Measurements from ENCODE around the gene ANKS3. TPM values are rescaled to one million over a fixed set of nuclear protein-coding genes. Genes with fewer than 3 reads are reported as not detected.

The ANKS3 gene
- total and polyA plus RNA-seq, 2 donors (not counting 1 experiment from before 2014, with no cell fraction given): 26.5 to 31.9 TPM

- Mint-ChIP-seq H3K9me3 (ENCODE audit: insufficient read depth) (no peaks in the 10 kb centered on the region), H3K27ac (peak overlapping the region; percentile 90), H3K27me3 (no peaks in the 10 kb centered on the region), H3K4me3 (peak overlapping the region; percentile 91), H3K4me1 (peaks cover 22% of the 10 kb centered on the region)
- Histone ChIP-seq H3K36me3 (replicated peaks in 1 of 2; ENCODE audit: control extremely low read depth in 1 of 2, control insufficient read depth in 1 of 2, extremely low read depth in 1 of 2, insufficient read depth in 2 of 2, low read length in 1 of 2) (peaks cover 0 to 26% of the 10 kb centered on the region in 2 experiments), H3K4me2 (replicated peaks; ENCODE audit: low read depth, low read length, poor library complexity, severe bottlenecking) (peak overlapping the region; percentile 92), H4K20me1 (ENCODE audit: control insufficient read depth, insufficient read depth, low read length, poor library complexity, severe bottlenecking) (peaks cover 13% of the 10 kb centered on the region), H2AFZ (ENCODE audit: insufficient read depth, low read depth, low read length, poor library complexity, severe bottlenecking) (peak overlapping the region; percentile 84), H3K9ac (ENCODE audit: low read length) (peak overlapping the region; percentile 93), H3K9me3 (ENCODE audit: control extremely low read depth in 1 of 3, control insufficient read depth in 2 of 3, insufficient read depth in 1 of 3, low read length in 2 of 3) (no peaks in the 10 kb centered on the region), H3K4me1 (ENCODE audit: control insufficient read depth in 2 of 2, insufficient read depth in 2 of 2, low read length in 2 of 2) (peaks cover 15 to 19% of the 10 kb centered on the region in 2 donors), H3K27me3 (replicated peaks in 1 of 4; ENCODE audit: control extremely low read depth in 1 of 4, control insufficient read depth in 3 of 4, insufficient read depth in 4 of 4, low read length in 3 of 4) (no peaks in the 10 kb centered on the region), H3K79me2 (ENCODE audit: control insufficient read depth, insufficient read depth, low read length) (peaks cover 16% of the 10 kb centered on the region), H3K4me3 (ENCODE audit: control extremely low read depth in 1 of 5, extremely low read depth in 1 of 5, insufficient read depth in 1 of 5, low read depth in 2 of 5, low read length in 4 of 5) (peak overlapping the region; percentile 50 to 84 (median 81)), H3K27ac (ENCODE audit: low read length in 2 of 2) (peak overlapping the region; percentile 30 to 68)
- TF ChIP-seq EZH2 (IDR thresholded peaks at IDR 0.05; ENCODE audit: borderline replicate concordance, insufficient read depth, low read depth, low read length, poor library complexity, severe bottlenecking) (no peak), CTCF (IDR thresholded peaks at IDR 0.05) (no peak)
- intact Hi-C loops (cut with micrococcal nuclease): loop anchor here (1.0 to 5.0 kb wide), 8 partner anchors 68 to 420 kb away; partner anchors contain the start of genes GLYR1, HMOX2, MGRN1 and ROGDI
- ChIA-PET CTCF (no interaction called here), POLR2A (interaction anchor here (0.6 to 2.1 kb wide), 5 partner anchors 42 to 228 kb away, joined by 3 to 17 read pairs (median 5); partner anchors contain the start of genes ANKS3 and DNAAF8)
- 16% methylated on average over 27 of the region's 31 CpGs for WGBS (ENCODE audit: insufficient coverage)
- ATAC-seq (ENCODE audit: low read depth) (peak; percentile 4), DNase-seq (peak; percentile 66)
Measured at GRCh38 chr16:4692460-4693295, 41.4 kb downstream of the ANKS3 start.
